ENCODE measurements around the gene REC114. TPM values are rescaled to one million over a fixed set of nuclear protein-coding genes. Genes with fewer than 3 reads are reported as not detected.

REC114 gene
- total and polyA plus RNA-seq, 10 of the 15 experiments (the other 5 are each of a cell fraction or from before 2014, with no cell fraction given): not detected

- TF ChIP-seq ZNF592 (IDR thresholded peaks at IDR 0.05): no peak
- TF ChIP-seq TCF12 (IDR thresholded peaks at IDR 0.05; ENCODE audit: low read depth, low read length): no peak
- TF ChIP-seq RFX5 (IDR thresholded peaks at IDR 0.05; ENCODE audit: low read depth, low read length): no peak
Observed at GRCh38 chr15:73571346-73571745, 128.4 kb downstream of the REC114 start (continued).

- ATAC-seq (no peak), DNase-seq (ENCODE audit: low read depth, low spot score) (no peak), FAIRE-seq (no peak)
- TSS peak; percentile 40 for BruUV-seq (replicated peaks)
- H3K27me3 ChIP-seq (replicated peaks in 1 of 2; ENCODE audit: control insufficient read depth in 2 of 2, insufficient read depth in 2 of 2, low read length in 1 of 2): no peaks in the 10 kb centered on the region
- in situ Hi-C loops (cut with MboI) (no loop called here), intact Hi-C loops (cut with micrococcal nuclease; ENCODE audit: unreplicated experiment) (no loop called here)
- ChIA-PET SMC1A (ENCODE audit: uncharacterized antibody, unreplicated experiment) (no interaction called here), RAD21 (ENCODE audit: unreplicated experiment) (no interaction called here), POLR2A (no interaction called here), CTCF (interaction anchor here (1.7 kb wide), 1 partner anchor 64 kb away, joined by 7 read pairs; no protein-coding TSS in a partner anchor)
- H3K9me3 ChIP-seq (replicated peaks; ENCODE audit: control insufficient read depth, insufficient read depth, low read length): no peaks in the 10 kb centered on the region
- no peak overlapping the region for H3K4me3 ChIP-seq
- H3K4me1 ChIP-seq (ENCODE audit: control insufficient read depth, insufficient read depth, low read length): no peaks in the 10 kb centered on the region
- H3K9ac ChIP-seq (ENCODE audit: control insufficient read depth, insufficient read depth, low read length): no peak overlapping the region
- H3K27ac ChIP-seq (ENCODE audit: control insufficient read depth, insufficient read depth): no peak overlapping the region
- peaks cover 11 to 22% of the 10 kb centered on the region in 2 experiments for H3K36me3 ChIP-seq (ENCODE audit: control insufficient read depth in 2 of 2, insufficient read depth in 2 of 2, low read length in 1 of 2)
- no peaks in the 10 kb centered on the region for H3K79me2 ChIP-seq (ENCODE audit: control insufficient read depth, insufficient read depth, low read length)
- WGBS (ENCODE audit: insufficient coverage, insufficient replicate concordance, low lambda C conversion rate, missing lambda C conversion rate): 69% methylated on average over 5 of the region's 5 CpGs
- no peak overlapping the region for H3K4me2 ChIP-seq (ENCODE audit: control insufficient read depth, insufficient read depth)
- H2AFZ ChIP-seq (ENCODE audit: control insufficient read depth, low read depth, low read length): no peak overlapping the region
- no peaks in the 10 kb centered on the region; the same call in 1 of the 2 replicates for H4K20me1 ChIP-seq (ENCODE audit: control insufficient read depth, insufficient read depth)
- TF ChIP-seq ZSCAN29 (IDR thresholded peaks at IDR 0.05): no peak
- TF ChIP-seq EZH2 (IDR thresholded peaks at IDR 0.05; ENCODE audit: borderline replicate concordance, control insufficient read depth, low read depth, low read length): no peak
- TF ChIP-seq EP300 (IDR thresholded peaks at IDR 0.05; ENCODE audit: borderline replicate concordance in 1 of 2, control insufficient read depth in 1 of 2, low read depth in 2 of 2, low read length in 2 of 2): no peak
- no peak for TF ChIP-seq CREM (IDR thresholded peaks at IDR 0.05; ENCODE audit: low read depth)
- TF ChIP-seq ZNF24 (IDR thresholded peaks at IDR 0.05): no peak
- no peak for TF ChIP-seq JUND (IDR thresholded peaks at IDR 0.05; ENCODE audit: low read depth, low read length)
- no peak for TF ChIP-seq NKRF (conservative IDR thresholded peaks at IDR 0.05)
- TF ChIP-seq RB1 (IDR thresholded peaks at IDR 0.05; ENCODE audit: borderline replicate concordance): no peak
- TF ChIP-seq HDAC6 (IDR thresholded peaks at IDR 0.05; ENCODE audit: unreplicated experiment): no peak
- TF ChIP-seq CBFB (IDR thresholded peaks at IDR 0.05; ENCODE audit: low read depth): no peak
- no peak for TF ChIP-seq ZNF384 (IDR thresholded peaks at IDR 0.05; ENCODE audit: borderline replicate concordance, low read depth, low read length)
- TF ChIP-seq E4F1 (IDR thresholded peaks at IDR 0.05; ENCODE audit: borderline replicate concordance, partially characterized antibody): no peak
Observed at GRCh38 chr15:73572296-73572695, 129.3 kb downstream of the REC114 start.

Measured in GM12878 (cell line).